ENCODE measurements around the gene SH3BP5. TPM values are rescaled to one million over a fixed set of nuclear protein-coding genes. Genes with fewer than 3 reads are reported as not detected.

Gene SH3BP5
- total RNA-seq, 1 donor from 2014 or later, result 5.9 TPM

DNA sequence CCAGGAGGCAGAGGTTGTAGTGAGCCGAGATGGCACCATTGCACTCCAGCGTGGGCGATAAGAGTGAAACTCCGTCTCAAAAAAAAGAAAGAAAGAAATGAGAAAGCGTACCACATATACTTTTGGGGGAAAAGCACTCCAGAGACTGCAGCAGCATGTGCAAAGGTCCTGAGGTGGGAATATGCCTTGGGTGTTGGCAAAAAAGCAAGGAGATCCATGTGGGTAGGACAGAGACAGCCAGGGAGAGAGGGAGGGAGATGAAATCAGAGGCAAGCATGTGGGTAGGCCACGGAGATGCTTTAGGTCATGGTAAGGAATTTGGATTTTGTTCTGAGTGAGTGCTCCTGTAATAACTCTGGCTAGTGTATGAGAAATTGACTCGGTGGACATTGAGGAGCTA lies 3.7 kb upstream of the SH3BP5 start:
- H3K4me3 Mint-ChIP-seq (ENCODE audit: unreplicated experiment), result no peak overlapping the region
- H3K27ac Mint-ChIP-seq (ENCODE audit: unreplicated experiment), result no peak overlapping the region
- H3K27me3 Mint-ChIP-seq (ENCODE audit: unreplicated experiment), result no peaks in the 10 kb centered on the region
- no peaks in the 10 kb centered on the region for H3K36me3 Mint-ChIP-seq (ENCODE audit: unreplicated experiment)
- H3K4me1 Mint-ChIP-seq (ENCODE audit: unreplicated experiment), result peaks cover 16% of the 10 kb centered on the region
- TF ChIP-seq, protein P1, sequence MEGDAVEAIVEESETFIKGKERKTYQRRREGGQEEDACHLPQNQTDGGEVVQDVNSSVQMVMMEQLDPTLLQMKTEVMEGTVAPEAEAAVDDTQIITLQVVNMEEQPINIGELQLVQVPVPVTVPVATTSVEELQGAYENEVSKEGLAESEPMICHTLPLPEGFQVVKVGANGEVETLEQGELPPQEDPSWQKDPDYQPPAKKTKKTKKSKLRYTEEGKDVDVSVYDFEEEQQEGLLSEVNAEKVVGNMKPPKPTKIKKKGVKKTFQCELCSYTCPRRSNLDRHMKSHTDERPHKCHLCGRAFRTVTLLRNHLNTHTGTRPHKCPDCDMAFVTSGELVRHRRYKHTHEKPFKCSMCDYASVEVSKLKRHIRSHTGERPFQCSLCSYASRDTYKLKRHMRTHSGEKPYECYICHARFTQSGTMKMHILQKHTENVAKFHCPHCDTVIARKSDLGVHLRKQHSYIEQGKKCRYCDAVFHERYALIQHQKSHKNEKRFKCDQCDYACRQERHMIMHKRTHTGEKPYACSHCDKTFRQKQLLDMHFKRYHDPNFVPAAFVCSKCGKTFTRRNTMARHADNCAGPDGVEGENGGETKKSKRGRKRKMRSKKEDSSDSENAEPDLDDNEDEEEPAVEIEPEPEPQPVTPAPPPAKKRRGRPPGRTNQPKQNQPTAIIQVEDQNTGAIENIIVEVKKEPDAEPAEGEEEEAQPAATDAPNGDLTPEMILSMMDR (IDR thresholded peaks at IDR 0.05), result no peak
- DNase-seq (ENCODE audit: extremely low spot score, unreplicated experiment), result no peak
- H3K9me3 Mint-ChIP-seq (ENCODE audit: unreplicated experiment), result no peaks in the 10 kb centered on the region

DNA sequence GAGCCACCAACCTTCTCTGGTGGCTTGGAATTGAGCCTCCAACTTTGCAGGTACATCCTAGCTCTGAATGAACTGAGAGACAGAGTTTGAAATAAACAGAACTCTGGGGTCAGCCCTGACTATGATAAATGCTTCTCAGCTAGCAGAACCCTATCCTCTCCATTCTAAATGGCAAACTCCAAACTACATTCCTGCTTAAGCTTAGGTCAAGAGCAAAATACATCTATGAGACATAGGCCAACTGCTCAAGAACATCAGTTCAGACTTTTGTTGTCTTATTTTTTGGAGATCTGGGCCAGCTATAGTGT lies 1.5 kb upstream of the SH3BP5 start:
- Mint-ChIP-seq H3K36me3 (ENCODE audit: unreplicated experiment) (peaks cover 2% of the 10 kb centered on the region), H3K4me3 (ENCODE audit: unreplicated experiment) (no peak overlapping the region), H3K27ac (ENCODE audit: unreplicated experiment) (no peak overlapping the region), H3K4me1 (ENCODE audit: unreplicated experiment) (peaks cover 23% of the 10 kb centered on the region), H3K27me3 (ENCODE audit: unreplicated experiment) (no peaks in the 10 kb centered on the region), H3K9me3 (ENCODE audit: unreplicated experiment) (no peaks in the 10 kb centered on the region)
- TF ChIP-seq, protein P1 (IDR thresholded peaks at IDR 0.05), result no peak
- DNase-seq (ENCODE audit: extremely low spot score, unreplicated experiment), result no peak

DNA sequence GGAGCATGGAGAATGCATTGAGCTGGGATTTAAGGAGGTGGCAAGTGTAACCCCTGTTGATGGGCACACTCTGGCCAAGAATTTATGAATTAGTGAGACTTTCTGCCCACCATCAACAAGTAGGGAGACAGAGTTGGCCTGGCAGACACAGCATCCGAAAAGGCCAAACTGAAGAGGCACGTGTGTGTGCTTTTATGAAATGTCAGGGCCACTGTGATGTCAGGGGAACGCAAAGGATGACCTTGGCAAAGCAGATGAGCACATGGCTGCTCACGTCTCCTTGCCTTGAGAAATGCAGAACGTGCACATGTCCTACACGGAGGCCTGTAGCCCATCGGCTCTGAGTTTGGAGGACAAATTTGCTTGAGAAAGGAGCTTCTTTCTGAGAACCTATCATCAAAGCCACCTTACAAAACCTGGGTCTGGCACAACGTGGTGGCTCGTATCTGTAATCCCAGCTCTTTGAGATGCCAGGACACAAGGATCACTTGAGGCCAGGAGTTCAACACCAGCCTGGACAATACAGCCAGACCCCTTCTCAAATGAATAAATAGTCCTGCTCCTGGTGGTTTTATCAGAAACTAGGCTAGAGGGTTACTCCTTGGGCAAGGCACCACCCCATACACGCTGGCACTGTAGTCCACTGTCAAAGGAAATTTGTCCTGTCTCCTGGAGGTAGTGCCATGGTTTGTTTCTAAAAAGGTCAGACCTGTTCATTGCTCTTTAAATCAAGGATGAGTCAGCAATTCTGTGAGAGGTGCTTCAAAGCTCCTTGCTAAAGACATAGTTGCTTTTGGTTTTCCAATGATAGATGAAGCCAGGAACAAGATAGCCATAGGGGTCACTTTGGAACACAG lies 941 bp upstream of the SH3BP5 start:
- Mint-ChIP-seq H3K36me3 (ENCODE audit: unreplicated experiment) (peaks cover 2% of the 10 kb centered on the region), H3K27me3 (ENCODE audit: unreplicated experiment) (no peaks in the 10 kb centered on the region), H3K4me3 (ENCODE audit: unreplicated experiment) (peak overlapping the region; percentile 87), H3K4me1 (ENCODE audit: unreplicated experiment) (peaks cover 23% of the 10 kb centered on the region), H3K9me3 (ENCODE audit: unreplicated experiment) (no peaks in the 10 kb centered on the region), H3K27ac (ENCODE audit: unreplicated experiment) (no peak overlapping the region)
- DNase-seq (ENCODE audit: extremely low spot score, unreplicated experiment), result no peak
- TF ChIP-seq, protein P1 (IDR thresholded peaks at IDR 0.05), result no peak

DNA sequence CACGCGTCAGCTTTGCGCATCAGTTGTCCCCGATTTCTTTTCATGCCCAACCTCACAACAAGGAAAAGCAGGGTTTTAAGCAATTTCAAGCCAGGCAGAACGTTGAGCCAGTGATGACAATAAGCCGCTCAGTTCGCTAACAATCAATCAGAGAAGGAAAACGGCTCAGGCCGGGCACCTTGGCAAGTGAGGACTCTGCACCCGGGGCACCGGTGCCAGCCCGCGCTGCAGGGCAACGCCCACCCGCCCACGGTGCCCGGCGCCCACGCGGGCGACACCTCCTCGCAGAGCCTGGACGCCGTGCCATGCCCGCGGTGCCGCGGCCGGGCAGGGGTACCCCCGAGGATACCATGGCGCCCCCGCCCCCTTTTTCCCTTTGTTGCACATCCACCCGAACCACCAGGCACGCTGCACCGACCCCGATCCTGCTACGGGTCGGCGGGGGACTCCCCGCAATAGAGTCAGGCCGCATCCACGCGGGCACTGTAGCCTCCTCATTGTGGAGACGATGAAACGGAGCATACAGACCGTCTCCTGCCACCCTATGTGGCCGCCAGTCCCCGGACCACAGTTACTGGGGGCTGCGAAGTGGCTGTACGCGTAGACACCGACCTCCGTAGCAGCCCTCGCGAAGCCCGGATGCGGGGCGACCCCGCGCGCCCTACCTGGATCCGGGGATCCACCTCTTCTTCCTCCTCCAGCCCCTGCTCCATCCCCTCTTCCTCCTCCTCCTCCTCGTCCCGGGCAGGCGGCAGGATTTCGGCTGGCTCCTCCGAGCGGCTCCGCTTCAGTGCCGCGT lies 581 bp downstream of the SH3BP5 start:
- Mint-ChIP-seq H3K27me3 (ENCODE audit: unreplicated experiment) (no peaks in the 10 kb centered on the region), H3K27ac (ENCODE audit: unreplicated experiment) (no peak overlapping the region), H3K4me1 (ENCODE audit: unreplicated experiment) (peaks cover 23% of the 10 kb centered on the region), H3K4me3 (ENCODE audit: unreplicated experiment) (peak overlapping the region; percentile 87), H3K9me3 (ENCODE audit: unreplicated experiment) (no peaks in the 10 kb centered on the region), H3K36me3 (ENCODE audit: unreplicated experiment) (peaks cover 2% of the 10 kb centered on the region)
- TF ChIP-seq, protein P1 (IDR thresholded peaks at IDR 0.05), result no peak
- peak; percentile 86 for DNase-seq (ENCODE audit: extremely low spot score, unreplicated experiment)

DNA sequence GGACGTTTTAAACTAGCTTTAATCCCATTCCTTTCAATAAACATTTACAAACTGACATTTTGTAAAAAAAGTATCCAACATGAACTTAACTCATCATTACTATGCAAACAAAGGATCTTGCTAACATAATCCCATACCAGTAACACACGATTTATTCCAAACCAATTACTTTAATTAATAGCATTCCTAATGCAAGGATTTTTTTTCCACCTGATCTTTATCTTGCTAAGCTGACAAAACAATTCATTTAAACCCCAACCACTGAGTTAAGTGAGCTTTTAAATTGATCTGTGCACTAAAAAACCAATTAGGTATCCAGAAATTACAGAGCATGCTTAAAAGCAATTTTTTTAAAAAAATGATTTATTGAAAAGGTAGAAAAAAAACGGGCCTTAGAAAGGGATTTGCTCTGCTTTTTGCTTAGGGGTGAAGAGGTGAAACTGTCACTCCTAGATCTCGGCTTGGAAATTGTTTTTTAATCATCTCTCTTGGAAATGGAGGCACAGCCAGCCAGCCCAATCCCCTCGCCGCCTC lies 1.2 kb downstream of the SH3BP5 start:
- H3K36me3 Mint-ChIP-seq (ENCODE audit: unreplicated experiment), result peaks cover 2% of the 10 kb centered on the region
- no peak overlapping the region for H3K27ac Mint-ChIP-seq (ENCODE audit: unreplicated experiment)
- no peak for DNase-seq (ENCODE audit: extremely low spot score, unreplicated experiment)
- TF ChIP-seq, protein P1 (IDR thresholded peaks at IDR 0.05), result no peak
- H3K27me3 Mint-ChIP-seq (ENCODE audit: unreplicated experiment), result no peaks in the 10 kb centered on the region
- no peaks in the 10 kb centered on the region for H3K9me3 Mint-ChIP-seq (ENCODE audit: unreplicated experiment)
- peak overlapping the region; percentile 87 for H3K4me3 Mint-ChIP-seq (ENCODE audit: unreplicated experiment)
- peaks cover 23% of the 10 kb centered on the region for H3K4me1 Mint-ChIP-seq (ENCODE audit: unreplicated experiment)

All from osteocyte (in vitro differentiated cells).